Measurements from ENCODE around the gene HENMT1. TPM values are rescaled to one million over a fixed set of nuclear protein-coding genes. Genes with fewer than 3 reads are reported as not detected.
A peak's percentile ranks its signal among the peaks of the same experiment; 100 is the strongest.

The HENMT1 gene
- polyA plus RNA-seq, 1 of the 3 experiments (the other 2 are of a cell fraction) = 0.03 TPM

DNA sequence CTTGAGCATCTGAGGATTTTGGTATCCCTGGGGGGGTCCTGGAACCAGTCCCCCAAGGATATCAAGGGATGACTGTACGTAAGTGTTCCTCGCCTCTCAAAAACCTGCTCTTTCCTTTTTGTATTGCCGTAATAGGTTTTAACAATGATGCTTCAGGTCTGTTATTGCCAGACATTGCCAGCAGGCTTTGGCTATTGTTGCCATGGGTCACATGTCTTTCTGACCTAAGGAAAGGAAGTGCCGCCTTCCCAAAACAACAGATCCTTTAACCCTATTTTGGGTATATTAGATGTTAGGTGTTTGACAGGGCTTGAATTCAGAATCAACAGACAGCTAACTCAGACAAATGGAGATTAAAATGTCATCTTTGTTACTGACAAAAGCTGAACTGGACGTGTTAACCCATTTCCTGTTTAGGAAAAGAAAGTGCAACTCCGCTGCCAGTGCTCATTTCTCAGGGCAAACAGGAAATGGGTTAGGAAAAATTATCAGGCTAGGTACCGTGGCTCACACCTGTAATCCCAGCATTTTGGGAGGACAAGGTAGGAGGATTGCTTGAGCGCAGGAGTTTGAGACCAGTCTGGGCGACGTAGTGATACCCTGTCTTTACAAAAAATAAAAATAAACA lies 18.8 kb upstream of the HENMT1 start:
- Histone ChIP-seq H2AFZ (ENCODE audit: low read depth) (0 out of 2 replicates have a peak overlapping the region, but pooled peaks have one; percentile 31), H4K20me1 (ENCODE audit: insufficient read depth) (no peaks in the 10 kb centered on the region), H3K79me2 (ENCODE audit: insufficient read depth) (no peaks in the 10 kb centered on the region), H3K27ac (ENCODE audit: low read depth in 2 of 2, low read length in 1 of 2) (no peak overlapping the region), H3K9ac (no peak overlapping the region), H3K4me2 (no peak overlapping the region), H3K4me1 (ENCODE audit: control insufficient read depth in 1 of 2, insufficient read depth in 2 of 2, low read depth in 1 of 2, low read length in 1 of 2) (no peaks in the 10 kb centered on the region; a peak in 1 of 4 replicates), H3K4me3 (ENCODE audit: low read depth in 2 of 2, low read length in 1 of 2) (no peak overlapping the region), H3K36me3 (replicated peaks in 1 of 2; ENCODE audit: control insufficient read depth in 1 of 2, insufficient read depth in 2 of 2, low read length in 1 of 2) (no peaks in the 10 kb centered on the region), H3K9me2 (no peaks in the 10 kb centered on the region), H3K27me3 (ENCODE audit: insufficient read depth) (no peaks in the 10 kb centered on the region), H3F3A (replicated peaks; ENCODE audit: insufficient read depth) (no peaks in the 10 kb centered on the region), H3K9me3 (no peaks in the 10 kb centered on the region)
- CTCF ChIA-PET = no interaction called here
- POLR2A ChIA-PET = no interaction called here
- DNase-seq = no peak
- 81% methylated on average over 10 of the region's 10 CpGs for WGBS (ENCODE audit: low lambda C conversion rate)
- TF ChIP-seq RAD21 (IDR thresholded peaks at IDR 0.05; ENCODE audit: low read length) = no peak
- TF ChIP-seq NRF1 (IDR thresholded peaks at IDR 0.05; ENCODE audit: low read depth, low read length) = no peak

DNA sequence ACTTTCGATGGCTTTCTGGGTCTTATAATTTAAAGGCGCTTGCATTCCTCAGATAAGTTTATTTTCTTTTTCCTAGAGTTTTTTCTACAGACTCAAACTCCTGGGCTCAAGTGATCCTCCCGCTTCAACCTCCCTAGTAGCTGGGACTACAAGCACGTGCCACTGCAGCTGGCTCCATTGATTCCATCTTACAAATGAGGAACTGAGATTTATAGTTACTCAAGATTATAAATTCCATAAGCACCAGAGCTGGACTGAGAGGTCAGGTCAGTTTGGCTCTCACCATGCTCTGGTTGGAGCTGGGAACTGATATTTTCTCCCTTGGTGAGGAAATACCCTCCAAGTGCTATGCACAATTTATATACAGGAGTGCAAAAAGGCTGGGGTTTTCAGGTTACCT lies 17.8 kb upstream of the HENMT1 start:
- no peaks in the 10 kb centered on the region for H3K9me3 ChIP-seq
- no peaks in the 10 kb centered on the region for H3F3A ChIP-seq (replicated peaks; ENCODE audit: insufficient read depth)
- no peaks in the 10 kb centered on the region for H4K20me1 ChIP-seq (ENCODE audit: insufficient read depth)
- DNase-seq = no peak
- no peak overlapping the region for H3K27ac ChIP-seq (ENCODE audit: low read depth in 2 of 2, low read length in 1 of 2)
- no peaks in the 10 kb centered on the region for H3K4me1 ChIP-seq (ENCODE audit: control insufficient read depth in 1 of 2, insufficient read depth in 2 of 2, low read depth in 1 of 2, low read length in 1 of 2)
- no peaks in the 10 kb centered on the region for H3K79me2 ChIP-seq (ENCODE audit: insufficient read depth)
- no peak overlapping the region for H3K4me2 ChIP-seq
- ChIA-PET POLR2A (interaction anchor here (0.6 kb wide), 1 partner anchor 96 kb away, joined by 3 read pairs; no protein-coding TSS in a partner anchor), CTCF (no interaction called here)
- H2AFZ ChIP-seq (ENCODE audit: low read depth) = no peak overlapping the region
- no peak overlapping the region for H3K9ac ChIP-seq
- H3K9me2 ChIP-seq = no peaks in the 10 kb centered on the region
- TF ChIP-seq MXI1 (IDR thresholded peaks at IDR 0.05; ENCODE audit: low read depth, low read length) = no peak
- H3K27me3 ChIP-seq (ENCODE audit: insufficient read depth) = no peaks in the 10 kb centered on the region
- WGBS (ENCODE audit: low lambda C conversion rate) = 75% methylated on average over 4 of the region's 4 CpGs
- H3K4me3 ChIP-seq (ENCODE audit: low read depth in 2 of 2, low read length in 1 of 2) = no peak overlapping the region
- H3K36me3 ChIP-seq (replicated peaks in 1 of 2; ENCODE audit: control insufficient read depth in 1 of 2, insufficient read depth in 2 of 2, low read length in 1 of 2) = no peaks in the 10 kb centered on the region

DNA sequence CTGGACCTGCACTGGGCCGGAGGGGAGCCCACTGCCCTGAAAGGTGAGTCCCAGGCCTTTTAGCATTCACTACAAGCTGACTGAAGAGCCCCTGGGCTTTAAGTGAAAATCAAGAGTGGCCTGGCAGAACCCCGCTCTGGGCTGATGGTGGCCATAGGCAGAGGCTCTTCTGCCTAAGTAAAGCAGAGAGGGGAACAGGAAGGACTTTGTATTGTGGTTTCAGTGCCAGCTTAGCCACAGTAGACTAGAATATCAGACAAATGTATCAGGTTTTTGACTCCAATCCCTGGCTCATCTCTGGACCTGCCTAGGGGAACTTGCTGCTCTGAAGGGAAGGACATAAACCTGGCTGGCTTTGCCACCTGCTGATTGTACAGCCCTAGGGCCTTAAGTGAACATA lies 10.2 kb upstream of the HENMT1 start:
- no peaks in the 10 kb centered on the region for H3K9me3 ChIP-seq
- no peak overlapping the region for H3K27ac ChIP-seq (ENCODE audit: low read depth in 2 of 2, low read length in 1 of 2)
- WGBS (ENCODE audit: low lambda C conversion rate) = 70% methylated on average over 2 of the region's 2 CpGs
- no peak overlapping the region for H2AFZ ChIP-seq (ENCODE audit: low read depth)
- no peaks in the 10 kb centered on the region for H3K9me2 ChIP-seq
- H3K4me2 ChIP-seq = no peak overlapping the region
- H3K4me3 ChIP-seq (ENCODE audit: low read depth in 2 of 2, low read length in 1 of 2) = no peak overlapping the region
- no peak overlapping the region for H3K9ac ChIP-seq
- no peaks in the 10 kb centered on the region for H3K27me3 ChIP-seq (ENCODE audit: insufficient read depth)
- DNase-seq = no peak
- H3F3A ChIP-seq (replicated peaks; ENCODE audit: insufficient read depth) = no peaks in the 10 kb centered on the region
- H4K20me1 ChIP-seq (ENCODE audit: insufficient read depth) = no peaks in the 10 kb centered on the region
- no peaks in the 10 kb centered on the region for H3K79me2 ChIP-seq (ENCODE audit: insufficient read depth)
- CTCF ChIA-PET = interaction anchor here (1.5 kb wide), 1 partner anchor 28 kb away, joined by 3 read pairs; no protein-coding TSS in a partner anchor
- POLR2A ChIA-PET = no interaction called here
- no peaks in the 10 kb centered on the region; a peak in 1 of 4 replicates for H3K4me1 ChIP-seq (ENCODE audit: control insufficient read depth in 1 of 2, insufficient read depth in 2 of 2, low read depth in 1 of 2, low read length in 1 of 2)
- no peaks in the 10 kb centered on the region for H3K36me3 ChIP-seq (replicated peaks in 1 of 2; ENCODE audit: control insufficient read depth in 1 of 2, insufficient read depth in 2 of 2, low read length in 1 of 2)
- TF ChIP-seq TAF1 (IDR thresholded peaks at IDR 0.05; ENCODE audit: borderline replicate concordance, low read depth, low read length) = no peak
- no peak for TF ChIP-seq YY1 (IDR thresholded peaks at IDR 0.05; ENCODE audit: low read depth)
- TF ChIP-seq, protein P1, sequence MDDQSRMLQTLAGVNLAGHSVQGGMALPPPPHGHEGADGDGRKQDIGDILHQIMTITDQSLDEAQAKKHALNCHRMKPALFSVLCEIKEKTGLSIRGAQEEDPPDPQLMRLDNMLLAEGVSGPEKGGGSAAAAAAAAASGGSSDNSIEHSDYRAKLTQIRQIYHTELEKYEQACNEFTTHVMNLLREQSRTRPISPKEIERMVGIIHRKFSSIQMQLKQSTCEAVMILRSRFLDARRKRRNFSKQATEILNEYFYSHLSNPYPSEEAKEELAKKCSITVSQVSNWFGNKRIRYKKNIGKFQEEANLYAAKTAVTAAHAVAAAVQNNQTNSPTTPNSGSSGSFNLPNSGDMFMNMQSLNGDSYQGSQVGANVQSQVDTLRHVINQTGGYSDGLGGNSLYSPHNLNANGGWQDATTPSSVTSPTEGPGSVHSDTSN (IDR thresholded peaks at IDR 0.05) = no peak
- TF ChIP-seq, protein P2, sequence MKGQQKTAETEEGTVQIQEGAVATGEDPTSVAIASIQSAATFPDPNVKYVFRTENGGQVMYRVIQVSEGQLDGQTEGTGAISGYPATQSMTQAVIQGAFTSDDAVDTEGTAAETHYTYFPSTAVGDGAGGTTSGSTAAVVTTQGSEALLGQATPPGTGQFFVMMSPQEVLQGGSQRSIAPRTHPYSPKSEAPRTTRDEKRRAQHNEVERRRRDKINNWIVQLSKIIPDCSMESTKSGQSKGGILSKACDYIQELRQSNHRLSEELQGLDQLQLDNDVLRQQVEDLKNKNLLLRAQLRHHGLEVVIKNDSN (IDR thresholded peaks at IDR 0.05; ENCODE audit: borderline replicate concordance, low read depth) = no peak
- TF ChIP-seq, protein P3, sequence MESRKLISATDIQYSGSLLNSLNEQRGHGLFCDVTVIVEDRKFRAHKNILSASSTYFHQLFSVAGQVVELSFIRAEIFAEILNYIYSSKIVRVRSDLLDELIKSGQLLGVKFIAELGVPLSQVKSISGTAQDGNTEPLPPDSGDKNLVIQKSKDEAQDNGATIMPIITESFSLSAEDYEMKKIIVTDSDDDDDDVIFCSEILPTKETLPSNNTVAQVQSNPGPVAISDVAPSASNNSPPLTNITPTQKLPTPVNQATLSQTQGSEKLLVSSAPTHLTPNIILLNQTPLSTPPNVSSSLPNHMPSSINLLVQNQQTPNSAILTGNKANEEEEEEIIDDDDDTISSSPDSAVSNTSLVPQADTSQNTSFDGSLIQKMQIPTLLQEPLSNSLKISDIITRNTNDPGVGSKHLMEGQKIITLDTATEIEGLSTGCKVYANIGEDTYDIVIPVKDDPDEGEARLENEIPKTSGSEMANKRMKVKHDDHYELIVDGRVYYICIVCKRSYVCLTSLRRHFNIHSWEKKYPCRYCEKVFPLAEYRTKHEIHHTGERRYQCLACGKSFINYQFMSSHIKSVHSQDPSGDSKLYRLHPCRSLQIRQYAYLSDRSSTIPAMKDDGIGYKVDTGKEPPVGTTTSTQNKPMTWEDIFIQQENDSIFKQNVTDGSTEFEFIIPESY (IDR thresholded peaks at IDR 0.05; ENCODE audit: borderline replicate concordance, low read depth) = no peak
- TF ChIP-seq EZH2phosphoT487 (IDR thresholded peaks at IDR 0.05; ENCODE audit: borderline replicate concordance, low read depth) = no peak
- TF ChIP-seq, protein P4, sequence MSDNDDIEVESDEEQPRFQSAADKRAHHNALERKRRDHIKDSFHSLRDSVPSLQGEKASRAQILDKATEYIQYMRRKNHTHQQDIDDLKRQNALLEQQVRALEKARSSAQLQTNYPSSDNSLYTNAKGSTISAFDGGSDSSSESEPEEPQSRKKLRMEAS (IDR thresholded peaks at IDR 0.05; ENCODE audit: low read depth) = no peak
- TF ChIP-seq NRF1 (IDR thresholded peaks at IDR 0.05; ENCODE audit: low read depth, low read length) = no peak
- TF ChIP-seq, protein P5, sequence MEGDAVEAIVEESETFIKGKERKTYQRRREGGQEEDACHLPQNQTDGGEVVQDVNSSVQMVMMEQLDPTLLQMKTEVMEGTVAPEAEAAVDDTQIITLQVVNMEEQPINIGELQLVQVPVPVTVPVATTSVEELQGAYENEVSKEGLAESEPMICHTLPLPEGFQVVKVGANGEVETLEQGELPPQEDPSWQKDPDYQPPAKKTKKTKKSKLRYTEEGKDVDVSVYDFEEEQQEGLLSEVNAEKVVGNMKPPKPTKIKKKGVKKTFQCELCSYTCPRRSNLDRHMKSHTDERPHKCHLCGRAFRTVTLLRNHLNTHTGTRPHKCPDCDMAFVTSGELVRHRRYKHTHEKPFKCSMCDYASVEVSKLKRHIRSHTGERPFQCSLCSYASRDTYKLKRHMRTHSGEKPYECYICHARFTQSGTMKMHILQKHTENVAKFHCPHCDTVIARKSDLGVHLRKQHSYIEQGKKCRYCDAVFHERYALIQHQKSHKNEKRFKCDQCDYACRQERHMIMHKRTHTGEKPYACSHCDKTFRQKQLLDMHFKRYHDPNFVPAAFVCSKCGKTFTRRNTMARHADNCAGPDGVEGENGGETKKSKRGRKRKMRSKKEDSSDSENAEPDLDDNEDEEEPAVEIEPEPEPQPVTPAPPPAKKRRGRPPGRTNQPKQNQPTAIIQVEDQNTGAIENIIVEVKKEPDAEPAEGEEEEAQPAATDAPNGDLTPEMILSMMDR (IDR thresholded peaks at IDR 0.05) = no peak
- no peak for TF ChIP-seq POLR2AphosphoS5 (IDR thresholded peaks at IDR 0.05; ENCODE audit: low read depth, low read length)
- TF ChIP-seq RFX5 (IDR thresholded peaks at IDR 0.05; ENCODE audit: low read length) = no peak
- TF ChIP-seq SMC3 (IDR thresholded peaks at IDR 0.05; ENCODE audit: low read depth, low read length) = no peak
- no peak for TF ChIP-seq FOSL2 (IDR thresholded peaks at IDR 0.05; ENCODE audit: borderline replicate concordance, low read depth)
